Natural killer cell (primary cell): ENCODE measurements around the gene NGEF. TPM values are rescaled to one million over a fixed set of nuclear protein-coding genes. Genes with fewer than 3 reads are reported as not detected.

Source experiments
- ATAC-seq, 3 donors: fragments of 150-1000 bp in 2 of 3; fragments of 200-7000 bp in 1 of 3; cut with Tn5 transposase; 1 replicate in 1 of 3; 2 replicates in 2 of 3; pipeline ENCODE4 v1.10.0; 2021; ENCODE audit warnings: mild to moderate bottlenecking in 2 of 3, moderate library complexity in 2 of 3
- DNase-seq, 2 donors: peaks; one replicate each; pipeline versions ENCODE4 v3.0.0 to v3.0.0-alpha.2; 2013 to 2021; ENCODE audit warnings: mixed read lengths in 1 of 2
- H3K27ac ChIP-seq: one replicate; pipeline ENCODE4 v1.5.1; 2013; ENCODE audit warnings: mild to moderate bottlenecking, low read length
- H3K27me3 ChIP-seq: one replicate; pipeline ENCODE4 v1.6.1; 2013; ENCODE audit warnings: low read length; ENCODE audit not compliant: control insufficient read depth, insufficient read depth
- H3K36me3 ChIP-seq: one replicate; pipeline ENCODE4 v1.6.1; 2013; ENCODE audit warnings: low read length; ENCODE audit not compliant: control insufficient read depth, insufficient read depth
- H3K4me1 ChIP-seq: one replicate; pipeline ENCODE4 v1.6.1; 2013; ENCODE audit warnings: low read length; ENCODE audit not compliant: control insufficient read depth, insufficient read depth
- H3K4me3 ChIP-seq: one replicate; pipeline ENCODE4 v1.5.1; 2013; ENCODE audit warnings: low read length
- H3K9me3 ChIP-seq: one replicate; pipeline ENCODE4 v1.6.1; 2013; ENCODE audit warnings: low read length; ENCODE audit not compliant: control insufficient read depth, insufficient read depth
- H3K27ac Mint-ChIP-seq, 2 donors: one replicate each; pipeline ENCODE4 v1.8.0; 2022; ENCODE audit warnings: mild to moderate bottlenecking in 2 of 2, mixed read lengths in 2 of 2, moderate library complexity in 1 of 2
- H3K27me3 Mint-ChIP-seq, 2 donors: one replicate each; pipeline ENCODE4 v1.8.0; 2022; ENCODE audit warnings: low read depth in 2 of 2, mixed read lengths in 2 of 2
- H3K36me3 Mint-ChIP-seq: one replicate; pipeline ENCODE4 v1.8.0; 2022; ENCODE audit warnings: mixed read lengths
- H3K4me1 Mint-ChIP-seq, 2 donors: one replicate each; pipeline ENCODE4 v1.8.0; 2022; ENCODE audit warnings: mixed read lengths in 2 of 2
- H3K4me3 Mint-ChIP-seq: one replicate; pipeline ENCODE4 v1.8.0; 2022; ENCODE audit warnings: mild to moderate bottlenecking, moderate library complexity, mixed read lengths
- H3K9me3 Mint-ChIP-seq, 2 donors: one replicate each; pipeline ENCODE4 v1.8.0; 2022; ENCODE audit warnings: mixed read lengths in 2 of 2
- WGBS: methylation state at CpG from one replicate; pipeline ENCODE4 v1.1.7; 2013; ENCODE audit warnings: missing lambda C conversion rate; ENCODE audit not compliant: insufficient coverage; 5-methylcytosine and 5-hydroxymethylcytosine counted together
- intact Hi-C: fragments of 100-400 bp; cut with micrococcal nuclease; formaldehyde crosslinking; loops from one replicate; pipeline ENCODE4 v1.14.2; 2022
- total RNA-seq, 4 donors: library from RNA; stranded (reverse); fragments of 120-200 nt in 1 of 4; gene quantifications; one replicate each; pipeline versions ENCODE4 v1.2.3 to v1.2.4, GENCODE V29; 2013 to 2022
- TF ChIP-seq, protein P1 (sequence below): fragments of 200-600 bp; IDR thresholded peaks from one replicate; pipeline ENCODE4 v1.8.0; 2022; ENCODE audit warnings: antibody characterized with exemption

NGEF gene
- total RNA-seq, 3 donors from 2014 or later (not counting 1 experiment from before 2014, with no cell fraction given): not detected

DNA sequence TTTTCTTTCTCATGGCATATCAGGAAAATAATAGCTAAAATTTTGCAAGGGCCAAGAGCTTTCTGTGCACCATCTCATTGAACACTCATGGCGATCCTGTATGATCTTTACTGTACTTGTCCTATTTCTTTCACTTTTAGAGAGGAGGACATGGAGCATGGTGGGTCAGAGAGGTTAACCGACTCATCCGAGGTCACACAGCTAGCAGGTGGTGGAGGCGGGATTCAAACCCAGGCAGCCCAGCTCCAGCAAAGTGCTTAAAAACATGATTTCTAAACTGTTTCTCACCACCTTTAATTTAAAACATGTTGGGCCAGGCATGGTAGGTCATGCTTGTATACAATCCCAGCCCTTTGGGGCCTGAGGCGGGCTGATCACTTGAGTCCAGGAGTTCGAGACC lies 6.4 kb downstream of the NGEF start:
- H3K4me1 Mint-ChIP-seq: no peaks in the 10 kb centered on the region
- Histone ChIP-seq H3K36me3 (no peaks in the 10 kb centered on the region), H3K27ac (no peak overlapping the region), H3K4me1 (no peaks in the 10 kb centered on the region), H3K27me3 (no peaks in the 10 kb centered on the region), H3K4me3 (no peak overlapping the region), H3K9me3 (no peaks in the 10 kb centered on the region)
- no peak for DNase-seq
- no peak overlapping the region for H3K4me3 Mint-ChIP-seq
- TF ChIP-seq, protein P1, sequence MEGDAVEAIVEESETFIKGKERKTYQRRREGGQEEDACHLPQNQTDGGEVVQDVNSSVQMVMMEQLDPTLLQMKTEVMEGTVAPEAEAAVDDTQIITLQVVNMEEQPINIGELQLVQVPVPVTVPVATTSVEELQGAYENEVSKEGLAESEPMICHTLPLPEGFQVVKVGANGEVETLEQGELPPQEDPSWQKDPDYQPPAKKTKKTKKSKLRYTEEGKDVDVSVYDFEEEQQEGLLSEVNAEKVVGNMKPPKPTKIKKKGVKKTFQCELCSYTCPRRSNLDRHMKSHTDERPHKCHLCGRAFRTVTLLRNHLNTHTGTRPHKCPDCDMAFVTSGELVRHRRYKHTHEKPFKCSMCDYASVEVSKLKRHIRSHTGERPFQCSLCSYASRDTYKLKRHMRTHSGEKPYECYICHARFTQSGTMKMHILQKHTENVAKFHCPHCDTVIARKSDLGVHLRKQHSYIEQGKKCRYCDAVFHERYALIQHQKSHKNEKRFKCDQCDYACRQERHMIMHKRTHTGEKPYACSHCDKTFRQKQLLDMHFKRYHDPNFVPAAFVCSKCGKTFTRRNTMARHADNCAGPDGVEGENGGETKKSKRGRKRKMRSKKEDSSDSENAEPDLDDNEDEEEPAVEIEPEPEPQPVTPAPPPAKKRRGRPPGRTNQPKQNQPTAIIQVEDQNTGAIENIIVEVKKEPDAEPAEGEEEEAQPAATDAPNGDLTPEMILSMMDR: no peak
- H3K36me3 Mint-ChIP-seq: no peaks in the 10 kb centered on the region
- ATAC-seq: no peak
- H3K27ac Mint-ChIP-seq: no peak overlapping the region
- H3K9me3 Mint-ChIP-seq: no peaks in the 10 kb centered on the region
- 92% methylated on average over 6 of the region's 6 CpGs for WGBS
- intact Hi-C loops: no loop called here
- H3K27me3 Mint-ChIP-seq: peaks cover 0 to 5% of the 10 kb centered on the region in 2 donors

DNA sequence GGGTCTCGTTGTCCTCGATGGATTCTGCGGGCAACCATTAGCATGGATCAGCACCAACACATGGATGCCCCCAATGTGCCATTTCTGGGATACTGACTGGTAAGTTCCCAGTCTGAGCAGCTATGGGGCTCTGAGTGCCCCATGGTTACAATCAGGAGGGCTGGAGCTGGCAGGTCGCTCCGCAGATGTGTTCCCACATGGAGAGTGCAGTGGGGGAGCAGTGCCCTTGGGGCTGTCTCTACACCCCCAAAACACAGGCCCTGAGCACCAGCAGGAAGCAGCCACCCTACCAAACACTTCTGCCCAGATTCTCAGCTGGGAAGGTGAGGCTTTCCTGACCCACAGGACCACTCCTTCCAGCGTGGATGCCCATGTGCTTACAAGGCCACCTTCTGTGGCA lies 8.0 kb downstream of the NGEF start:
- Histone ChIP-seq H3K9me3 (no peaks in the 10 kb centered on the region), H3K4me3 (no peak overlapping the region), H3K36me3 (no peaks in the 10 kb centered on the region), H3K27me3 (no peaks in the 10 kb centered on the region), H3K27ac (no peak overlapping the region), H3K4me1 (no peaks in the 10 kb centered on the region)
- H3K36me3 Mint-ChIP-seq: no peaks in the 10 kb centered on the region
- H3K27me3 Mint-ChIP-seq: peaks cover 0 to 8% of the 10 kb centered on the region in 2 donors
- TF ChIP-seq, protein P1: no peak
- DNase-seq (no peak), ATAC-seq (no peak)
- intact Hi-C loops: no loop called here
- H3K27ac Mint-ChIP-seq: no peak overlapping the region
- no peak overlapping the region for H3K4me3 Mint-ChIP-seq
- H3K4me1 Mint-ChIP-seq: no peaks in the 10 kb centered on the region
- no peaks in the 10 kb centered on the region for H3K9me3 Mint-ChIP-seq
- WGBS: 93% methylated on average over 6 of the region's 6 CpGs

DNA sequence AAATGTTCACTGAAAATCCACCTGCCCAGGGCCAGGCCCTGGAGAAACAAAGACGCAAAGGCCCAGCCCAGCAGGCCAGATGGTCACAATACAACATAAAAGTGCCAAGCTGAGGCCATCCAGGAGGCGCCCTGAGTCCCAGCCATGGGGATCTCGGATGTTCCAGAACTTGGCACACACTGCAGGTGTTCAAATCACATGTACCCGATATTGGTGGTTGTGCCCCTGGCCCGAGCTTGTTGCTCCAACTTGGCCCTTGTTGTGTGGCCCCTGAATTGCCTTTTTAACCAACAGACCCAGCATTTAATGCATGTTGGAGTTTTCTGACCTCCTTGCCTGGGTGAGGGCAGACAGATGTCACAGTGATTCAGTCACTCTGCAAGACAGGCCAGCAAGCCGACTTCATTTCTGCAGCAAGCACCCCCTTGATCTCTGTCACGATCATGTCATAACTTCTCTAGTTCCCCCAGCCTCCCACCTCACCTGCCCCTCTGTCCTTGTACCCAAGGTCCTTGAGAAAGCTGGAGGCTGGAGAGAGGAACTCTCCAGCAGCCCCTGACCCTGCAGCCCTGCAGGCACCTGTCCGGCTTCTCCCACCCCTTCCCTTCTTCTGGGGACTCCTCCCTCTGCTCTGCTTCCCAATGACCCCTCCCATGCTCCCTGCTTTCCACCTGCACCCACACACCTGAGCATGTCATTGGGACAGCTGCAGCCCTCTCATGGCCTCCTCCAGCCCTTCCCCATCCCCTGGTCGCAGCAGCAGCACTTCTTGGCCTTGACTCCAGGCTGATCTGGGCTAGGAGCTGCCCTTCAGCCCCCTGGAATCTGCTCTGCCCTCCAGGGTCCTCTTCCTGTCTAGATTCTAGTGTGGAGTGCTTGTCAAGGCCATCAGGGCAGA lies 9.1 kb downstream of the NGEF start:
- peaks cover 0 to 8% of the 10 kb centered on the region in 2 donors for H3K27me3 Mint-ChIP-seq
- H3K36me3 ChIP-seq: no peaks in the 10 kb centered on the region
- no peak for DNase-seq
- WGBS: 90% methylated on average over 9 of the region's 9 CpGs
- no peak overlapping the region for H3K27ac ChIP-seq
- no peak for ATAC-seq
- intact Hi-C loops: no loop called here
- TF ChIP-seq, protein P1: no peak
- no peak overlapping the region for H3K4me3 Mint-ChIP-seq
- H3K9me3 ChIP-seq: no peaks in the 10 kb centered on the region
- H3K4me3 ChIP-seq: no peak overlapping the region
- no peaks in the 10 kb centered on the region for H3K36me3 Mint-ChIP-seq
- H3K27me3 ChIP-seq: no peaks in the 10 kb centered on the region
- no peaks in the 10 kb centered on the region for H3K4me1 ChIP-seq
- H3K4me1 Mint-ChIP-seq: no peaks in the 10 kb centered on the region
- H3K27ac Mint-ChIP-seq: no peak overlapping the region
- no peaks in the 10 kb centered on the region for H3K9me3 Mint-ChIP-seq
